ENCODE measurements around the gene POU3F3.

The POU3F3 gene

GRCh38 chr2:104862058-104862941 is 8.4 kb downstream of the POU3F3 start:
- no peak for DNase-seq

GRCh38 chr2:104863146-104863467 is 9.2 kb downstream of the POU3F3 start:
- no peak for DNase-seq

GRCh38 chr2:104863468-104864279 is 9.8 kb downstream of the POU3F3 start:
- DNase-seq = no peak

- DNase-seq = no peak
Measured at GRCh38 chr2:104864280-104865095, 10.6 kb downstream of the POU3F3 start.

GRCh38 chr2:104865096-104865470 is 11.2 kb downstream of the POU3F3 start:
- DNase-seq = no peak

- no peak for DNase-seq
Measured at GRCh38 chr2:104866122-104866864, 12.4 kb downstream of the POU3F3 start.

- no peak for DNase-seq
Measured at GRCh38 chr2:104866883-104867812, 13.2 kb downstream of the POU3F3 start.

- DNase-seq = no peak
Measured at GRCh38 chr2:104867813-104868504, 14.0 kb downstream of the POU3F3 start.

GRCh38 chr2:104868505-104868866 is 14.6 kb downstream of the POU3F3 start:
- no peak for DNase-seq

GRCh38 chr2:104870100-104870975 is 16.4 kb downstream of the POU3F3 start:
- DNase-seq = no peak

- no peak for DNase-seq
Measured at GRCh38 chr2:104871649-104871971, 17.7 kb downstream of the POU3F3 start.

- DNase-seq = no peak
Measured at GRCh38 chr2:104871972-104872865, 18.3 kb downstream of the POU3F3 start.

- DNase-seq = no peak
Measured at GRCh38 chr2:104872866-104873688, 19.2 kb downstream of the POU3F3 start.

GRCh38 chr2:104873689-104874054 is 19.8 kb downstream of the POU3F3 start:
- no peak for DNase-seq

- no peak for DNase-seq
Measured at GRCh38 chr2:104874230-104874629, 20.3 kb downstream of the POU3F3 start.

GRCh38 chr2:104875262-104875661 is 21.3 kb downstream of the POU3F3 start:
- no peak for DNase-seq

GRCh38 chr2:104876606-104877570 is 23.0 kb downstream of the POU3F3 start:
- DNase-seq = no peak
